ENCODE measurements around the gene QPCTL.

- TF ChIP-seq, protein P1, sequence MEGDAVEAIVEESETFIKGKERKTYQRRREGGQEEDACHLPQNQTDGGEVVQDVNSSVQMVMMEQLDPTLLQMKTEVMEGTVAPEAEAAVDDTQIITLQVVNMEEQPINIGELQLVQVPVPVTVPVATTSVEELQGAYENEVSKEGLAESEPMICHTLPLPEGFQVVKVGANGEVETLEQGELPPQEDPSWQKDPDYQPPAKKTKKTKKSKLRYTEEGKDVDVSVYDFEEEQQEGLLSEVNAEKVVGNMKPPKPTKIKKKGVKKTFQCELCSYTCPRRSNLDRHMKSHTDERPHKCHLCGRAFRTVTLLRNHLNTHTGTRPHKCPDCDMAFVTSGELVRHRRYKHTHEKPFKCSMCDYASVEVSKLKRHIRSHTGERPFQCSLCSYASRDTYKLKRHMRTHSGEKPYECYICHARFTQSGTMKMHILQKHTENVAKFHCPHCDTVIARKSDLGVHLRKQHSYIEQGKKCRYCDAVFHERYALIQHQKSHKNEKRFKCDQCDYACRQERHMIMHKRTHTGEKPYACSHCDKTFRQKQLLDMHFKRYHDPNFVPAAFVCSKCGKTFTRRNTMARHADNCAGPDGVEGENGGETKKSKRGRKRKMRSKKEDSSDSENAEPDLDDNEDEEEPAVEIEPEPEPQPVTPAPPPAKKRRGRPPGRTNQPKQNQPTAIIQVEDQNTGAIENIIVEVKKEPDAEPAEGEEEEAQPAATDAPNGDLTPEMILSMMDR (IDR thresholded peaks at IDR 0.05): no peak
- TF ChIP-seq POLR2A (IDR thresholded peaks at IDR 0.05): no peak
Observed at GRCh38 chr19:45660636-45661035, 31.8 kb upstream of the QPCTL start.

Data from thyroid gland (tissue), 4 donors.